K562 (cell line): ENCODE results near the gene AMBRA1. TPM values are rescaled to one million over a fixed set of nuclear protein-coding genes. Genes with fewer than 3 reads are reported as not detected.

ENCODE experiments used
- CBX5 ChIP-seq: IDR thresholded peaks from 2 replicates; pipeline ENCODE4 v1.6.1; 2014; ENCODE audit warnings: low read depth, borderline replicate concordance
- CCAR2 ChIP-seq: fragments of 200-400 bp; formaldehyde crosslinking; IDR thresholded peaks from 2 replicates; pipeline ENCODE4 v1.6.1; 2017; ENCODE audit warnings: mild to moderate bottlenecking, low read depth, low read length
- CHD2 ChIP-seq: IDR thresholded peaks from 2 replicates; pipeline ENCODE4 v1.6.1; 2011; ENCODE audit warnings: low read depth, low read length
- EP400 ChIP-seq: fragments of 450-650 bp; IDR thresholded peaks from 2 replicates; pipeline ENCODE4 v1.6.1; 2017; ENCODE audit warnings: antibody characterized with exemption, mild to moderate bottlenecking, moderate library complexity
- IRF2 ChIP-seq: sonication (generic); formaldehyde crosslinking; IDR thresholded peaks from 2 replicates; pipeline ENCODE4 v1.8.1; 2022; ENCODE audit warnings: mild to moderate bottlenecking, missing genetic modification reagents
- KAT2B ChIP-seq: IDR thresholded peaks from one replicate; pipeline ENCODE4 v1.6.1; 2012; ENCODE audit warnings: low read depth, mild to moderate bottlenecking, control low read depth, inconsistent platforms, low read length, moderate library complexity
- MAX ChIP-seq: sonication (generic); formaldehyde crosslinking; IDR thresholded peaks from 2 replicates; pipeline ENCODE4 v1.9.0; 2022; ENCODE audit warnings: mild to moderate bottlenecking, missing genetic modification reagents
- MLLT1 ChIP-seq, 2 experiments: fragments of 450-650 bp; IDR thresholded peaks; 2 replicates each; pipeline ENCODE4 v1.6.1; 2016
- PRDM10 ChIP-seq: fragments of 450-650 bp; IDR thresholded peaks from 2 replicates; pipeline ENCODE4 v1.6.1; 2018; ENCODE audit not compliant: partially characterized antibody
- SMAD1 ChIP-seq: fragments of 150-350 bp; IDR thresholded peaks from 2 replicates; pipeline ENCODE4 v1.6.1; 2014; ENCODE audit warnings: low read length, low read depth; ENCODE audit not compliant: partially characterized antibody
- SMARCA4 ChIP-seq: fragments of 450-650 bp; IDR thresholded peaks from 2 replicates; pipeline ENCODE4 v1.6.1; 2016
- TRIM28 ChIP-seq: fragments of 450-650 bp; IDR thresholded peaks from 2 replicates; pipeline ENCODE4 v1.6.1; 2017
- YY1 ChIP-seq, 3 experiments: IDR thresholded peaks; 2 replicates each; pipeline ENCODE4 v1.6.1; 2011; ENCODE audit warnings: low read length in 2 of 3, mild to moderate bottlenecking in 2 of 3, moderate library complexity in 2 of 3, borderline replicate concordance in 1 of 3, control low read depth in 1 of 3, low read depth in 1 of 3; ENCODE audit not compliant: insufficient read depth in 3 of 3, insufficient replicate concordance in 2 of 3, control insufficient read depth in 1 of 3, insufficient read length in 1 of 3; ENCODE audit errors: extremely low read depth in 1 of 3
- ZC3H8 ChIP-seq: fragments of 450-650 bp; IDR thresholded peaks from 2 replicates; pipeline ENCODE4 v1.6.1; 2017
- ZMIZ1 ChIP-seq, 2 experiments: fragments of 150-350 bp in 1 of 2; IDR thresholded peaks; 2 replicates each; pipeline ENCODE4 v1.6.1; 2012 to 2016; ENCODE audit warnings: low read depth in 2 of 2, low read length in 2 of 2, mild to moderate bottlenecking in 1 of 2, moderate library complexity in 1 of 2
- ZNF140 ChIP-seq: fragments of 250-450 bp; sonication (Bioruptor Pico); IDR thresholded peaks from 2 replicates; pipeline ENCODE4 v1.8.0; 2021; ENCODE audit warnings: moderate library complexity, mild to moderate bottlenecking, inconsistent platforms
- ZNF184 ChIP-seq: sonication (generic); formaldehyde crosslinking; IDR thresholded peaks from 2 replicates; pipeline ENCODE4 v1.5.0; 2020; ENCODE audit warnings: missing genetic modification reagents
- ZNF449 ChIP-seq: fragments of 250-450 bp; sonication (Bioruptor Pico); IDR thresholded peaks from 2 replicates; pipeline ENCODE4 v1.8.0; 2022; ENCODE audit warnings: moderate library complexity, mild to moderate bottlenecking, inconsistent platforms
- polyA plus RNA-seq, 8 experiments: library from polyadenylated mRNA; depleted of rRNA in 4 of 8; stranded (reverse) in 5 of 8; unstranded in 3 of 8; fragments of >200 nt; fragmentation: Nextera tagmentation in 2 of 8; fragmentation: Illumina TruSeq in 1 of 8; extraction: Ambion mirVana in 2 of 8; extraction: Trizol in 1 of 8; gene quantifications; 2 replicates each; pipeline versions ENCODE4 v1.2.1 to v1.2.3, GENCODE V29; 2011 to 2014; ENCODE audit warnings: inconsistent platforms in 1 of 8, missing spikeins in 1 of 8
- total RNA-seq, 7 experiments: library from RNA; depleted of rRNA in 6 of 7; stranded (reverse); fragments of >200 nt in 6 of 7; fragmentation: Illumina TruSeq in 2 of 7; extraction: Trizol in 2 of 7; gene quantifications; 2 replicates each; pipeline versions ENCODE4 v1.2.1 to v1.2.3, GENCODE V29; 2011 to 2021; ENCODE audit warnings: low replicate concordance in 1 of 7

Gene AMBRA1
- total and polyA plus RNA-seq, 9 of the 15 experiments (the other 6 are each of a cell fraction or from before 2014, with no cell fraction given), result 0.15 to 24.5 (median 13.0) TPM

GRCh38 chr11:46427364-46427763 lies 166.5 kb downstream of the AMBRA1 start (continued):
- no peak for TF ChIP-seq TRIM28
- TF ChIP-seq CBX5, result no peak
- TF ChIP-seq ZNF184, result no peak
- no peak for TF ChIP-seq MLLT1 (IDR thresholded peaks at IDR 0.05)
- TF ChIP-seq CHD2, result no peak
- no peak for TF ChIP-seq ZMIZ1 (IDR thresholded peaks at IDR 0.05; ENCODE audit: low read depth in 2 of 2, low read length in 2 of 2)
- TF ChIP-seq IRF2, result no peak
- TF ChIP-seq ZC3H8, result no peak
- peak; percentile 25; the same call in 1 of the 2 replicates for TF ChIP-seq MAX (CRISPR knock-in tag)
- no peak for TF ChIP-seq ZNF140 (CRISPR knock-in tag)
- peak; percentile 59 for TF ChIP-seq SMARCA4
- TF ChIP-seq ZNF449 (CRISPR knock-in tag), result no peak
- TF ChIP-seq SMAD1, result no peak
- no peak for TF ChIP-seq CCAR2
- TF ChIP-seq EP400, result peak; percentile 31; the same call in 1 of the 2 replicates
- no peak for TF ChIP-seq YY1 (IDR thresholded peaks at IDR 0.05; ENCODE audit: borderline replicate concordance in 1 of 3, control insufficient read depth in 1 of 3, extremely low read depth in 1 of 3, insufficient read depth in 3 of 3, insufficient read length in 1 of 3, insufficient replicate concordance in 2 of 3, low read depth in 1 of 3, low read length in 2 of 3)
- peak; percentile 90 for TF ChIP-seq PRDM10
- no peak for TF ChIP-seq KAT2B
